WI38 (cell line): ENCODE data around the gene MSMO1.
"Not testable (repeated sequence)": the region's sequence is repeated elsewhere in the genome, so short reads cannot be mapped to it uniquely, and the experiment has no call there.

Experiments
- H3K4me3 ChIP-seq: 2 replicates; pipeline ENCODE4 v1.5.1; 2011; ENCODE audit warnings: low read depth, mild to moderate bottlenecking, control low read depth, low read length
- CTCF ChIP-seq: IDR thresholded peaks from 2 replicates; pipeline ENCODE4 v1.5.1; 2012; ENCODE audit warnings: low read depth, mild to moderate bottlenecking, control low read depth, low read length

The MSMO1 gene

GRCh38 chr4:165327211-165328100, at the start of gene MSMO1:
Gene MSMO1, plus strand, starts transcription at chr4:165327669. Its CDS starts 5,702 bp downstream, at chr4:165333371.
- H3K4me3 ChIP-seq = peak within 1 kb of the TSS; percentile 87
- no peak for TF ChIP-seq CTCF

DNA sequence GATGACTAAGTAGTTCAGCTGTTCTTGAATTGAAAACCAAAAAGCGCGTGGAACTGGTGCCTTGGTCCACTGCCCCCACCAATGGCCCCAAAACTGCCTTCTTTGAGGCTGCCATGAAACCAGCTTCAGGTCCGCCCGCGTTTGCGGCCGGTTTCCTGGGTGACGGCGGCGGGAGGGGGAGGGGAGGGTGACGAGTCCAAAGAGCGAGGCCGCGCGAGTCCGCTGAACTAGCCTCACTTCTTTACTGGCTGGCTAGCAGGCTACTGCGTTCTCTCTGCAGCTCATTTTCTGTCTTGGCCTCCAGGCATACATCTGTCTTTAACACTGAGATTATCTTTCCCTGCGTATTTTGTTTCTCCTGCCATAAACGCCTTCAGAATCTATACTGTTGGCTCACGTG, 47.9 kb upstream of the MSMO1 start:
- H3K4me3 ChIP-seq = not testable (repeated sequence)

DNA sequence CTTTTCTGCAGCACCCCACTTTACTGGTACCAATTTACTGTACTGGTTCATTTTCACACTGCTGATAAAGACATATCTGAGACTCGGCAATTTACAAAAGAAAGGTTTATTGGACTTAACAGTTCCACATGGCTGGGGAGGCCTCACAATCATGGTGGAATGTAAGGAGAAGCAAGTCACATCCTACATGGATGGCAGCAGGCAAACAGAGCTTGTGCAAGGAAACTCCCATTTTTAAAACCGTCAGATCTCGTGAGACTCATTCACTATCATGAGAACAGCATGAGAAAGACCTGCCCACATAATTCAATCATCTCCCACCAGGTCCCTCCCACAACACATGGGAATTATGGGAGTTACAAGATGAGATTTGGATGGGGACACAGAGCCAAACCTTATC, 42.8 kb upstream of the MSMO1 start:
- H3K4me3 ChIP-seq = not testable (repeated sequence)

DNA sequence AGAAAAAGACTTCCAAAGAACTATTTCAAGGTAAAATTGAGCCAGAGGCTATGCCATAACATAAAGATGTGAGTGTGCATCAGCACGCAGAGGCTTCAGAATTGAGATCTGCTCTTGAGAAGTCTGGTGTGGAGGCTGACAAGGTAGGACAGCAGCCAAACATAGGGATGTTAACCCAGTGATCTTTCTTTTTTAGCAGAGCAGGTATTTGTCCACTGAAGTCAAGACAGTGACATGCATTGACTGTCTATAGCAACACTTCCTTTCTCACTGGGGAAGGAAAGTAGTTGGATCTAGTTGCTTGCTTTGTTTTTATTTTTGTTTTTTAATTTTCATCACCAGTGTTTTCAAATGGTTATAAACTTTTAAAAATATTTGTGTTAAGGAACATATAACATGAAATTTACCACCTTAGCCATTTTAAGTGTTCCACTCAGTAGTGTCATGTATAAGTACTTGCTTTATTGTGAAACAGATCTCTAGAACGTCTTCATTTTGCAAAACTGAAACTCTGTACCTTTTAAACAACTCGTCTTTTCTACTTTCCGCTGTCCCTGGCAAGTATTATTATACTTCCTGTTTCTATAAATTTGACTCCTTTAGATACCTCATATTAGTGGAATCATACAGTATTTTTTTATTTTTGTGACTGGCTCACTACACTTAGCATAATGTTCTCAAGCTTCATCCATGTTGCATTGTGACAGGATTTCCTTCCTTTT, 40.7 kb upstream of the MSMO1 start:
- not testable (repeated sequence) for H3K4me3 ChIP-seq

- TF ChIP-seq CTCF = no peak
- H3K4me3 ChIP-seq = no peak overlapping the region
These were observed 39.2 kb upstream of the MSMO1 start for GRCh38 chr4:165288226-165288625.

- no peak overlapping the region for H3K4me3 ChIP-seq
- TF ChIP-seq CTCF = no peak
These were observed 38.6 kb upstream of the MSMO1 start for GRCh38 chr4:165288639-165289422.

DNA sequence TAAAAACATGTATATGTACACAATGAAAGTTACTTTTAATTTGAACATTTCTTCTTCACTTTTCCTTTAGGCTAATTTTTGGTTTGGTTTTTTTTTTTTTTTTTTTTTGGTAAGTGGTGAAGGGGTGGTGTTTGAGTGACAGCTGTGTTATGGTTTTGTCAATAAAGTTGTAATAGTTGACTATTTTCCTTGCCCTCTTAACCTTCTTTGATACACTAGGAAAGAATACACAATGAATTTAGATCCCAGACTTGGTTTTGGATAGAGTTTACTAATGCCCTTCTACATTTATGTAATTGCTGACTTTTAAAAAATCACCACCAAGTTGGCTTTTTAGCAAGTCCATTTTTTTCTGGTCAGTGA, 38.1 kb upstream of the MSMO1 start:
- no peak for TF ChIP-seq CTCF
- no peak overlapping the region for H3K4me3 ChIP-seq

DNA sequence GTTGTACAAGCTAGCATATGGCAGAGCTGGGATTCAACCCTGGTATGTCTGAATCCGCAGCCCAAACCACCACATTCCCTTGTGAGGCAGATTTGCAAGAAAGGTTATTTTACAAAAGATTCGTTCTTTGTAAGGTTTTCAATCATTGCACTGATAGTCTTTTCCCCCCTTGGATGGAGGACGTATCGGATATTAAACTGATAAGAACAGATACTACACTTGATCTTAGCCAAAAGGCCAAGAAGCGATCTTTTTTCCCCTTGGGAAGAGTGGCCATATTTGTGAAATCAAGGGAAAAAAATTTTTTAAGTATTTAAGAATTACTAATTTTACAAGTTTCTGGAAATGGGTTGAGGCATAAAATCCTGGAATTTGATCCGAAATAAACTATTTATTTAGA, 34.4 kb upstream of the MSMO1 start:
- H3K4me3 ChIP-seq = no peak overlapping the region
- TF ChIP-seq CTCF = no peak
